Ascending aorta (tissue), 2 donors: ENCODE results near the gene C4B. TPM values are rescaled to one million over a fixed set of nuclear protein-coding genes. Genes with fewer than 3 reads are reported as not detected.
"Not testable (repeated sequence)": the region's sequence is repeated elsewhere in the genome, so short reads cannot be mapped to it uniquely, and the experiment has no call there.

Source experiments
- DNase-seq, 2 donors: peaks; one replicate each; pipeline ENCODE4 v3.0.0-alpha.2; 2019; ENCODE audit warnings: low spot score in 2 of 2
- H3K27ac ChIP-seq, 2 donors: fragments of 200-600 bp; sonication (generic); one replicate each; pipeline ENCODE4 v1.5.1; 2016 to 2017; ENCODE audit warnings: mild to moderate bottlenecking in 1 of 2
- H3K27me3 ChIP-seq: fragments of 200-600 bp; sonication (generic); one replicate; pipeline ENCODE4 v1.5.1; 2017
- H3K36me3 ChIP-seq, 2 donors: fragments of 200-600 bp; sonication (generic); one replicate each; pipeline ENCODE4 v1.5.1; 2016
- H3K4me1 ChIP-seq, 2 donors: fragments of 200-600 bp; sonication (generic); one replicate each; pipeline ENCODE4 v1.5.1; 2016 to 2017; ENCODE audit warnings: mild to moderate bottlenecking in 1 of 2
- H3K4me3 ChIP-seq, 2 donors: fragments of 200-600 bp; sonication (generic); one replicate each; pipeline ENCODE4 v1.5.1; 2016 to 2017; ENCODE audit warnings: mild to moderate bottlenecking in 1 of 2
- H3K9me3 ChIP-seq, 2 donors: fragments of 200-600 bp; sonication (generic); one replicate each; pipeline ENCODE4 v1.5.1; 2016
- CTCF ChIP-seq, 3 experiments: fragments of 200-600 bp in 2 of 3; fragments of 450-650 bp in 1 of 3; sonication (generic) in 2 of 3; IDR thresholded peaks; one replicate each; pipeline ENCODE4 v1.5.1; 2016 to 2019; ENCODE audit warnings: antibody characterized with exemption in 3 of 3, mild to moderate bottlenecking in 1 of 3, moderate library complexity in 1 of 3
- intact Hi-C: fragments of 100-400 bp; cut with DNase I; formaldehyde crosslinking; loops from one replicate; pipeline ENCODE4 v1.15.1; 2023
- total RNA-seq: library from RNA; depleted of rRNA; stranded (reverse); fragments of >200 nt; gene quantifications from one replicate; pipeline ENCODE4 v1.1.0, GENCODE V29; 2016

Gene C4B
- total RNA-seq, 1 donor from 2014 or later = 133 TPM

- no peaks in the 10 kb centered on the region for H3K4me1 ChIP-seq
- H3K4me3 ChIP-seq = no peak overlapping the region
- intact Hi-C loops = loop anchor here (10.0 kb wide), 1 partner anchor 195 kb away; the partner anchor contains the start of genes AGPAT1 and RNF5
- no peaks in the 10 kb centered on the region for H3K27me3 ChIP-seq
- no peak for DNase-seq
- no peak overlapping the region for H3K27ac ChIP-seq
- H3K9me3 ChIP-seq = no peaks in the 10 kb centered on the region
- H3K36me3 ChIP-seq = peaks cover 15 to 16% of the 10 kb centered on the region in 2 donors
- TF ChIP-seq CTCF (IDR thresholded peaks at IDR 0.05) = no peak
Measured at GRCh38 chr6:31979238-31979898, 35.2 kb upstream of the C4B start.

GRCh38 chr6:31980195-31980876, 34.3 kb upstream of the C4B start:
- H3K36me3 ChIP-seq = peaks cover 15 to 16% of the 10 kb centered on the region in 2 donors
- H3K27ac ChIP-seq, H3K27me3 ChIP-seq, intact Hi-C loops, H3K4me3 ChIP-seq, H3K9me3 ChIP-seq, H3K4me1 ChIP-seq, DNase-seq: not testable (repeated sequence)

GRCh38 chr6:31980998-31981397, 33.6 kb upstream of the C4B start:
- H3K27ac ChIP-seq, H3K27me3 ChIP-seq, H3K9me3 ChIP-seq, DNase-seq, intact Hi-C loops, H3K4me1 ChIP-seq, H3K4me3 ChIP-seq: not testable (repeated sequence)
- H3K36me3 ChIP-seq = peaks cover 15 to 16% of the 10 kb centered on the region in 2 donors

- H3K4me1 ChIP-seq, H3K27ac ChIP-seq, H3K27me3 ChIP-seq, DNase-seq, intact Hi-C loops, H3K4me3 ChIP-seq, H3K9me3 ChIP-seq: not testable (repeated sequence)
- peaks cover 14 to 16% of the 10 kb centered on the region in 2 donors for H3K36me3 ChIP-seq
Measured at GRCh38 chr6:31981744-31982143, 32.9 kb upstream of the C4B start, which contains the start of gene C4A. Gene C4A (plus strand): TSS chr6:31982057. CDS start chr6:31982108, 51 bp downstream.

- H3K4me1 ChIP-seq, H3K27ac ChIP-seq, intact Hi-C loops, DNase-seq, H3K27me3 ChIP-seq, H3K9me3 ChIP-seq, H3K4me3 ChIP-seq, H3K36me3 ChIP-seq: not testable (repeated sequence)
Measured at GRCh38 chr6:31989363-31989762, 25.2 kb upstream of the C4B start.

GRCh38 chr6:31994421-31994820, 20.2 kb upstream of the C4B start:
- H3K36me3 ChIP-seq = not testable (repeated sequence)

GRCh38 chr6:31996385-31996784, 18.2 kb upstream of the C4B start:
- H3K4me3 ChIP-seq, H3K27me3 ChIP-seq, H3K27ac ChIP-seq, intact Hi-C loops, H3K9me3 ChIP-seq, H3K4me1 ChIP-seq, H3K36me3 ChIP-seq: not testable (repeated sequence)
- DNase-seq = peak in 1 of 2 donors; percentile 16

More at GRCh38 chr6:31994421-31994820, 20.2 kb upstream of the C4B start:
- H3K27ac ChIP-seq, H3K27me3 ChIP-seq, intact Hi-C loops, H3K4me3 ChIP-seq, H3K9me3 ChIP-seq, H3K4me1 ChIP-seq: not testable (repeated sequence)
- peak in 1 of 2 donors; percentile 48 for DNase-seq

- H3K9me3 ChIP-seq = not testable (repeated sequence)
Measured at GRCh38 chr6:32002546-32003268, 11.9 kb upstream of the C4B start.

GRCh38 chr6:32003301-32003700, 11.3 kb upstream of the C4B start:
- H3K27me3 ChIP-seq, intact Hi-C loops, H3K4me1 ChIP-seq, DNase-seq, H3K36me3 ChIP-seq, H3K4me3 ChIP-seq, H3K9me3 ChIP-seq, H3K27ac ChIP-seq: not testable (repeated sequence)

More at GRCh38 chr6:32002546-32003268, 11.9 kb upstream of the C4B start:
- intact Hi-C loops, H3K36me3 ChIP-seq, H3K27ac ChIP-seq, H3K4me3 ChIP-seq, H3K4me1 ChIP-seq, DNase-seq, H3K27me3 ChIP-seq: not testable (repeated sequence)

GRCh38 chr6:32004393-32004792, 10.2 kb upstream of the C4B start:
- H3K9me3 ChIP-seq, H3K4me3 ChIP-seq, H3K27ac ChIP-seq, H3K27me3 ChIP-seq, intact Hi-C loops, H3K4me1 ChIP-seq, H3K36me3 ChIP-seq: not testable (repeated sequence)
- DNase-seq = peak in 1 of 2 donors; percentile 7

GRCh38 chr6:32004864-32005537, 9.6 kb upstream of the C4B start:
- H3K27ac ChIP-seq, intact Hi-C loops, H3K4me3 ChIP-seq, H3K9me3 ChIP-seq, H3K4me1 ChIP-seq, H3K27me3 ChIP-seq, DNase-seq, H3K36me3 ChIP-seq: not testable (repeated sequence)

GRCh38 chr6:32005538-32005880, 9.1 kb upstream of the C4B start:
- H3K4me3 ChIP-seq, H3K36me3 ChIP-seq, H3K27me3 ChIP-seq, intact Hi-C loops, H3K4me1 ChIP-seq, H3K9me3 ChIP-seq, H3K27ac ChIP-seq, DNase-seq: not testable (repeated sequence)
